SKM-1 (cell line): ENCODE results near the gene VARS2.
"Not testable (repeated sequence)": the region's sequence is repeated elsewhere in the genome, so short reads cannot be mapped to it uniquely, and the experiment has no call there.

Source experiments
- DNase-seq: peaks from one replicate; lab custom pipeline; 2025; ENCODE audit not compliant: unreplicated experiment; lab: John Stamatoyannopoulos, UW

Gene VARS2

DNA sequence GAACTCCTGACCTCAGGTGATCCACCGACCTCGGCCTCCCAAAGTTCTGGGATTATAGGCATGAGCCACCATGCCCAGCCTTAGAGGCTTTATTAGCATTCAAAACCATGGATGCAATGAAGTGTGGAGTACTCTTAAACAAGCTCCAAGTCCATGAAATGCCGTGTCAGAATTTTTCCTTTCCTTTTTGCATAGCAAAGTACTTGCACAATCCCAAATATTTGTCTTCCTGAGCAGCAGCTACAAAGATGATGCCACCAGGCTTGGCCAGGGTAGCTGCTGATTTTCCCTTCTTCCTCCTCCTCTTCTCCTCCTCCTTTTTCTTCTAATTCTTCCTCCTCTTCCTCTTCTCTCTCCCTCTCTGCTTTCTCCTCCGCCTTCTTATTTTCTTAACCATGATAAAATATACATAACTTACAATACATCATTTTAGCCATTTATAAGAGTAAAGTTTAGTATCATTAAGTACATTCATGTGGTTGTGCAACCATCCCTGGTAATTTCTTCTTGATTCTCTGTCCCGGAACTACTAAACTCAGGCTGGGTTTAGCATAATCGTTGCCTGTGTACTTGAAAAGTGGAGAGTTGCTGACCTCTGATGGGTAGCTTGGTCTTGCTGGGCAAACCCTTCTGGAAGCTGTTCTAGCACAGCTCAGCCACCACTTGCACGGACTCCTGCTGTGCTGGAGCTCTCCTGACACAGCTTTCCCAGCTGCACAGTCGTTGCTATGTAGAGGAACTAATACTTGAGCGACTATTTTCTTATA lies 47.1 kb downstream of the VARS2 start:
- no peak for DNase-seq

DNA sequence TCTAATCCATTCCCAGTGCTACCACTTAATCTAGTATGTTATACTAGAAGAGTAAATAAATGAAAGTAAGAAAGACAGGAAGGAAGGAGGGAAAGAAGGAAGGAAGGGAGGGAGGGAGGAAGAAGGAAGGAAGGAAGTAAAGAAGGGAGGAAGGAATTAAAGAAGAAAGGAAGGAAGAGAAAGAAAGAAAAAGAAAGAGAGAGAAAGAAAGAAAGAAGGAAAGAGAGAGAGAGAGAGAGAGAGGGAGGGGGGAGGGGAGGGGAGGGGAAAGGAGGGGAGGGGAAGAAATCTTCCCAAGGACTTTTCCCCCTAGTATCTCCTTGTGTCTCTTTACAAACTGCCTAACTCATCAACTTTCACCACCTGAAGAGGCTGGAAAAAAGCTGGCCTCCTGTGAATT lies 48.7 kb downstream of the VARS2 start:
- DNase-seq, result no peak

DNA sequence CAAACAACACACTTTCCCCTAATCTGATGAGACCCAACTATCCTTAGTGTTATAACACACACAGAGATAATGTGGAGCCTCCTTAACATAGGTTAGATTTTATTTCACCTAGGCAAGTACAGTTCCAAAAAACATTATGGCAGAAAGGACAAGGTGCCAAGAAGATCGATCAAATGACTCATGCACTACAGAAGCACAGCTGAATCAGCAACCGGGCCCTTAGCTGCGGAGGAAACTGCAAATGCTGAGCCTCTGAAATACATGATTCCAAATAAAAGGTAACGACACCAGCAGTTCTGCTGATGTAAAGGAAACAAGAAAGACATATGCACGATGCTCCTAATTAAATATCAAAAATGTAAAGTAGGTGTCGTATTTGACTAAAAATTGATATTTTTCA lies 49.6 kb downstream of the VARS2 start:
- no peak for DNase-seq

DNA sequence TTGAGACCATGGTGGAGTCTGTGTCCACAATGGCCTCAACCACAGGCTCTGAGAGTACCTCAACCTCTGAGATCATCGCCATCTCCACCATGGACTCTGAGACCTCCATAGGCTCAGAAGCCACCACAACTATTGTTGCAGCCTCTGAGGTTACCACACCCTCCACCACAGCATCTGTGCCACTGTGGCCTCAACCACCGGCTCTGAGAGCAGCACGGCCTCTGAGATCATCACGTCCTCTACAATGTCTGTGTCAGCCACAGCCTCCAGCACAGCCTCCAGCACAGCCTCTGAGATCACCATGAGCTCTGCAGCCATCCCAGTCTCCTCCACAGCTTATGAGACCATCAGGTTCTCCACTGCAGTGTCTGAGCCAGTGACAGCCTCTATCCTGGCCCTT lies 50.0 kb downstream of the VARS2 start:
- no peak for DNase-seq

DNA sequence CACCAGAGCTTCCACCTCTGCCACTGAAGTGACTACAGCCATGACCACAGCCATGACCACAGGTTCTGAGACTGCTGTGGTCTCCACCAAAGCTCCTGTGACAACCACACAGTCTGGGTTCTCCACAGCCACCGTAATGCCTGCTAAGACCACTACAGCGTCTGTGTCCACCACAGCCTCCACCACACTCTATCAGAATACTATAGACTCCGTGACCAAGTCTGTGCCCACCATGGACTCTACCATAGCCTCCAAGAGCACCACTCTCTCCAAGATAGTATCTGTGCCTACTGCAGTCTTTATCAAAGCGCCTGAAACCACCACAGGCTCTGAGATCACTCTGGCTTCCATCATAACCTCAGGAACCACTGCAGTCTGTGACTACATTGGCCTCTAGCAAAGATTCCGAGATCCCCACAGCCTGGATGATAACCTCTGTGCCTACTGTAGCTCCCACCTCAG lies 51.1 kb downstream of the VARS2 start:
- DNase-seq, result no peak

DNA sequence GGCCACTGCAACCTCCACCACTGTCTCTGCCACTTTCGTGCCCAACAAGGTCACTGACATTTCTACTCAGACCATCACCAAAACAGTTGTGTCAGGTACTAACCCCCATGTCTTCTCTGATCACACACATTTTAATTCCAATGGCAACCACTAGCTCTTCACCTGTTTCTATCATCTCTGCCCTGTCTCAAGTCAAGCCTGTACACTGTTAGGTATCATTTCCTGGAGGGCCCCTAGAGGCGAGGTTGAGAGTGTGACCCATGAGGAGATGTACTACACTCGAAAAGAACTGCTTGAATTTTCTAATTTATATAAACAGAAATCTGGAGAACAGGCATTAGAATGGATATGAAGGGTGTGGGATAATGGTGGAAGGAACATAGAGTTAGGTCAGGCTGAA lies 52.1 kb downstream of the VARS2 start:
- no peak for DNase-seq

DNA sequence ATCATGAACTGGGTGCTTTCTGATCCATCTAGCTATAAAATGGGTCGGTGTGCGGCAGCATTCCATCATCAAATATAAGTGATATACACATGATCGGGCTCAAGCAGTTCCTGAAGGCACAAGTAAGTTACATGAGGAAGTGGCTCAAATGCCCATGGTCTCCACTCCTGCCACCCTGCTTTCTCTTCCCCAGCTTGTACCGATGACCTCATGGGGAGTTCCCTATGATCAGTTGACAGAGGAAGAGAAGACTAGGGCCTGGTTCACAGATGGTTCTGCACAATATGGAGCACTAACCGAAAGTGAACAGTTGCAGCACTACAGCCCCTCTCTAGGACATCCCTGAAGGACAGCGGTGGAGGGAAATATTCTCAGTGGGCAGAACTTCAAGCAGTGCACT lies 55.1 kb downstream of the VARS2 start:
- not testable (repeated sequence) for DNase-seq

DNA sequence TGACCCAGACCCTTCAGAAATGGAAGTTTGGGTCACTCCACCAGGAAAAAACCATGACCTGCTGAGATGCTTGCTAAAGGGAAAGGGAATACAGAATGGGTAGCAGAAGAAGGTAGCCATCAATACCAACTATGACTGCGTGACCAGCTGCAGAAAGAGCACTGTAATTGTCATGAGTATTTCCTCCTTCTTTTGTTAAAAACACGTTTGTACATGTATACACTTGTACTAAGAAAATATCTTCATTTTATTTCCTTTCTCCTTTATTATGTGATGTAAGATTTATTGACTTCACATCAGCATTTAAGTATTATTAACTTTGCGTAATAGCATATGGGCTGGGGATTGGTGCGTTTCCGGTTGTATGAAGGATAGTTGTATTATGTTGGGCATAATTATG lies 56.9 kb downstream of the VARS2 start:
- DNase-seq, result no peak

DNA sequence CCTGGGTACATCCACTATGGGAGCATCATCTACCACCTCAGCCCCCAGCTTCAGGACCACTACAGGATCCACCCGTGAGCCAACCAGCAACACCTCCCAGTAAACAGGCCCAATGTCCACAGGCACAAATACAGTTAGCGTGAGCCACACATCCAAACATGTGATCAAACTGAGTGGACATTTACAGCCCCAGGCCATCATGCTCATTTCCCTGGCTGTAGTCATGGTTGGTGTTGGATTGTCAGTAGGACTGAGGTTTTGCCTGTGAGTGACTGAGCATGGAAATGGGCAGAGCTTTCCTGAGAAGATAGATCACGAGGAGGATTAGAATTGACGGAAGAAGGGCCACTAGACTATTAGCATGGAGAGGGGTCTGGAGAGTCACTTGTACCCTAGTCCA lies 58.8 kb downstream of the VARS2 start:
- no peak for DNase-seq

DNA sequence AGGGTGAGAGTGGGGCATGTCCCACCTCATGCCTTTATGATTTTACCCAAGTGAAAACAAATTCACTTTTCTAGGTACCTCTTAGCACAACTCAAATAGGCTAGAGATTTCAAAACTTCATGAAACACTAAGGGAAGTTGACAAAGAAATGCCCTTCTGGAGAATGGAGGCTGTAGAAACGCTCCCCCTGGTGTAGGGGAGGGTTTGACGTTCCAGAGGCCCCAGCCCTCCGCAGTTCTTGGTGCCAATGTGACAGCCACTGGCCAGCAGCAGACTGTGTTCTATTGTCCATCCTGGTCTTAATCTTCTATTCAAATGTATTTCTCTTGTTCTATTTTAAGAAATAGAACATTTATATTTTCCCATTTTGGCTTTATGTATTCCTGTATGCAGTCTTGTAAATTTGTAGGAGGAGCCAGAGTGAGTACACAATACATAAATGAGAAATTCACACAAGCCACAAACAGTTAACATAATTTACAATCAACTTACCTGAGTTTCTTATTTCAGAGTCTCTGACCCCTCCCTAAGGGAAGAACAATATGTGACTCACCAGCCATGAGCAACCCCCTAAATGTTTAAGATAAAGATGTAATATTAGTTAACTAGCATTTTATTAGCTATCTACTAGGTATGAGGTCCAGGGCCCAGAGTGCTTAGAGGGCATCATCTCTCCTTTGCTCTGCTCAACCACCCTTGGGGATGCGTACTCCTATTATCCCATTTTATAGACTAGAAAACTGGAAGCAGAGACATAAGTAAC lies 60.6 kb downstream of the VARS2 start:
- DNase-seq, result no peak
